GM18499 (cell line): ENCODE measurements around the gene TRIM7.

Experiments used
- ATAC-seq: cut with Tn5 transposase; IDR thresholded peaks from one replicate; pipeline ENCODE4 v1.9.1; 2021; ENCODE audit warnings: moderate number of reproducible peaks; ENCODE audit not compliant: insufficient read depth, unreplicated experiment

TRIM7 gene

DNA sequence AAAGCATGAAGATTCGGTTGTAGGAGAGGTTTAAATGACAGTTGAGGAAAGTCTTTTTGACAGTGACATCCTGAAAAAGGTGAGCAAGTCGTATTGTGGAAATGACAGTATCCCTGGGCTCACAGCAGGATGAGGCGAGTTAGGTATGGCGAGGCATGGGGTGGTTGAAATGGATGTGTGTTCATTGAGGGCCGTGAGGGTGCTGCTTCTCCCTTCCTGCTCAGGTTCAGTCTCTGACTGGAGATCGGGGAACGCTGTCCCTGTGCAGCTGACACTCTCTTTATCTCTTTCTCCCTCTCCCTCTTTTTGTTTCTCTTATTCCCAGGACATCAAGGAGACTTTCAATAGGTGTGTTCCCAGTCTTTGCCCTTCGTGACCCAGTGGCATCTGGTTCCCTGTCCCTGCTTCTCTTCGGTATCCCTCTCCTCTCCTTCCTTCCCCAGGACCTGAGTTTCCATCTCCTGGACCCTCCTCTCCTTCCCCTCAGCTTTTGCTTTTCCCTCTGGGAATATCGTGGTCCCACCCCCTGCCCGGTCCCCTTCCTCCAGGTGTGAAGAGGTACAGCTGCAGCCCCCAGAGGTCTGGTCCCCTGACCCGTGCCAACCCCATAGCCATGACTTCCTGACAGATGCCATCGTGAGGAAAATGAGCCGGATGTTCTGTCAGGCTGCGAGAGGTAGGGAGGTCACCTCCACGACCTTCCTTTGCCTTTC lies 28.2 kb upstream of the TRIM7 start:
- ATAC-seq = no peak

- ATAC-seq = no peak
Measured at GRCh38 chr5:181232593-181232992, 27.6 kb upstream of the TRIM7 start.

- no peak for ATAC-seq
Measured at GRCh38 chr5:181231432-181231831, 26.4 kb upstream of the TRIM7 start.

GRCh38 chr5:181230551-181230950 lies 25.6 kb upstream of the TRIM7 start:
- no peak for ATAC-seq

DNA sequence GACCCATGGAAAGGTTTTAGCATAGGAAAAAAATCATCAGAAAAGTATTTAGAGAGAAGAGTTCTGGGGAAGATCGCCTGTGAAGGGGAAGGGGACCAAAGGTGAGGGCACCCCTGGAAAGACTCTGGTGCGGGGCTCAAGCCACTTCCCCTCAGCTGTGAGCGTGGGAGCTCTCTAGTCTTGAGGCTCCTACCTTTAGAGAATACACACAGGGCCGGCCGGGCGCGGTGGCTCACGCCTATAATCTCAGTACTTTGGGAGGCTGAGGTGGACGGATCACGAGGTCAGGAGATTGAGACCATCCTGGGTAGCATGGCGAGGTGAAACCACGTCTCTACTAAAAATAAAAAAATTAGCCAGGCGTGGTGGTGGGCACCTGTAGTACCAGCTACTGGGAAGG lies 25.0 kb upstream of the TRIM7 start:
- no peak for ATAC-seq

DNA sequence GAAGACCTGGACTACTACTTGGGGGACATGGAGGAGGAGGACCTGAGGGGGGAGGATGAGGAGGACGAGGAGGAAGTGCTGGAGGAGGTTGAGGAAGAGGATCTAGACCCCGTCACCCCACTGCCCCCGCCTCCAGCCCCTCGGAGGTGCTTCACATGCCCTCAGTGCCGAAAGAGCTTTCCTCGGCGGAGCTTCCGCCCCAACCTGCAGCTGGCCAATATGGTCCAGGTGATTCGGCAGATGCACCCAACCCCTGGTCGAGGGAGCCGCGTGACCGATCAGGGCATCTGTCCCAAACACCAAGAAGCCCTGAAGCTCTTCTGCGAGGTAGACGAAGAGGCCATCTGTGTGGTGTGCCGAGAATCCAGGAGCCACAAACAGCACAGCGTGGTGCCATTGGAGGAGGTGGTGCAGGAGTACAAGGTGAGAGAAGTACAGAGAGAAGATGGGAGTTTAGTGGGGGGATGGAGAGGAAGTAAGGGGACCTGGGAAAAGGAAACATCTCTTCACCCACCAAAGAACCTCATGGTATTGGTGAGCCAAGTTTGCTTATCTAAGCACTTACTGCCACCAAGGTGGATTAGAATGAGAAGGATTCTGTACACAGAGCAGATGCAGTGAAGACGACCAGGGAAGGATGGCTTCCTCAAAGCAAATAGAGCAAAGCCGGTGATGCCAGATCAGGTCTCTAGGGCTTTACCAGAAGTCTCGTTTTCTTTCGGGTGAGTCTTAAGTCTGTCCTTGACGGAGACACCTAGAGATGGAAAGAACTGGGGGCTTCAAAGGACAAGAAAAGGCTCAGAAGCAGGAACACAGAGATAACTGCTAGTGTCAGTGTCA lies 19.6 kb upstream of the TRIM7 start:
- no peak for ATAC-seq

- ATAC-seq = no peak
Measured at GRCh38 chr5:181223729-181224389, 18.9 kb upstream of the TRIM7 start.

GRCh38 chr5:181223058-181223728 lies 18.2 kb upstream of the TRIM7 start, which contains the start of gene TRIM41:
TSS of gene TRIM41 (plus strand) at chr5:181223281. CDS start at chr5:181224000, 719 bp downstream.
- ATAC-seq = peak; percentile 36

DNA sequence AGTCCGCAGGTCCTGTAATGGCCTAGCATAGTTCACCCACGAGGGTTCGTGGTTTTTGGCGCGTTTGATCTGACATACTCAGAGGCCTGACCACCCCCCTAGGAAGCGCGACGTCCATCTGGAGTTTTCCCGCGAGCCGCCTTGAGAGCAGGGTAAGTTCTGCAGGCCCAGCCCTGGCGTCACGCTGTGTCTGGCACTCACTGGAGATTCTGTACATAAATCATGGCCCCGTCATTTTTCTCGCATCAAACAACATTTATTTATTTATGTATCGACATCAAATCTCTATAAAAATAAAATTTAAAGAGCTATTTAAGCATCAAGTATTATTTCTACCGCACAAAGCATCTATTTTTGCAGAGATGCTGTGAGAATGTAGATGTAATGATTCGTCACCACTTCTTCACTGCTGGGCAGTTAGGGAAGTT lies 17.6 kb upstream of the TRIM7 start:
- ATAC-seq = no peak

DNA sequence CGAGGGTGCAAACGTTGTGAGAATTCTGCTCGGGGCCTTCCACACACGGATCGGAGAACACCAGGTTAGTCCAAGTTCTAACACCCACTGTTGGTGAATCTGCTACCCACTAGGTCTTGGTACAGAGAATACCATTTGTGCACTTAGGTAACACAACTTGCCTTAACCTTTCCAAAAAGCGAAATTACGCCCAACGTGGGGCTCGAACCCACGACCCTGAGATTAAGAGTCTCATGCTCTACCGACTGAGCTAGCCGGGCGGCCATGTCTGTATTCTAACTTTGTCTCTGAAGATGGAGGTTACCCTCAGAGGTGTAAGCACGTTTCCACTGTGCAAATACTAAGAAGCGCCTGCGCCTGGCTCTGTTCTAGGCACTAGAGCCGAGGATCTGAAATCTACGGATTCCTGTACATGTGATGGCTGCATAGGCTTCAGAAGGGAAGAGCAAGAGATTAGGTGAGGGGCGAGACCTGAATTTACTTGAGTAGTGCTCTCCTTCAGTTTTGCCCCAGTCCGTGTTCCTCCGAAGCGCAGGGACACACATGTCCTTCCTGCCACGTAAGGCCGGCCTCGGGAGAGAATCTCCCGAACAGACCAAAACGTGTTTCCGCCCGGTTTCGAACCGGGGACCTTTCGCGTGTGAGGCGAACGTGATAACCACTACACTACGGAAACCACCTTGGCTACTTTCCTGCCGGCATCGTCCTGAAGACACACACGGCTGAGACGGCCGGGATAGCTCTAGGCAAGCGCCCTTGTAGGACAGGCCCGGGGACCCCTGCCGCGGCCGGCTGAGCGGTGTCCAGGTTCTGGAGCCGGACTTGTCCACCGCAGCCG lies 17.0 kb upstream of the TRIM7 start:
- ATAC-seq = peak; percentile 23

DNA sequence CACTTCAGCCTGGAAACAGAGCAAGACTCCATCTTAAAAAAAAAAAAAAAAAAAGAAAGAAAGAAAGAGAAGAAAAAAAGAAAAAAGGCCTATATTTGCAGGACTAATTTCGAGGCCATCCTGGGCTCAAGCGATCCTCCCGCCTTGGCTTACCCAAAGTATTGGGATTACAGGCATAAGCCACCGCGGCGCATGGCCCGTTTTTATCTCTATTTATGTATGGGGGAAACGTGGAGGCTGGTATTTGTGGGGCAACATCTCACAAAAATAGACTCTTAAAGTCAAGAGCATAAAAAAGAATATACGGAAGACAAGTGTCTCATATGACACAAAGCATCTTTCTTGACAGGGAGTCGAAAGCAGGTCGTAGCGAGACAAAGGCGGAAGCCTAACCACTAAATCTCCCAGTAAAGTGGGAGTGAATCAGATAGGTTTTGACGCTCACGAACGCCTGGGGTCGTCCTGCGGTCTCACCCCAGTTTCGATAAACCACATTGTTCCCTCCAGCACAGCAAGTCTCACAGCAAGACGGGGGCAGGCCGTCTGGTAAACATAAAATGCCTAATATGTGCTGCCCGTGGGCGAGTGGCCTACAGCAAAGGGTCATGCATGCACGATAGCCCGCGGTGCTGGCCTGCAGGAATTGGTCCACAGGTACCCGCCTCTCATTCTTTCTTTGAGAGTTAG lies 16.3 kb upstream of the TRIM7 start:
- ATAC-seq = no peak

DNA sequence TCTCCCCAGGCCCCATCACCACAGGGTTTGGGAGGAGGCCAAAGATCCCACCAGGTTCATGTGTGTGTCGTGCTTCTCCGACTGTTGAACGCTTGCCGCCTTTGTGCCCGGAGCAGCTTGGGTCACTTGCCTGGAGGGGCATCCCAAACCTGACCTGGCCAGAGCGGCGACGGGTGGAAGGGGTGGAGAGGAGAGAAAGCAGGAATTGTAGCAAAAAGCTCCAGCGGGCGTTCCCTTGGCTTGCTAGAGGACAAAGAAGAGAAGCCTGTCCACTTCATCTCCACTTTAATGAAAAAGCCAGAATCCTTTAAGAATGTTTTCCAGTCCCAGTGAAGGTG lies 15.2 kb upstream of the TRIM7 start:
- no peak for ATAC-seq

DNA sequence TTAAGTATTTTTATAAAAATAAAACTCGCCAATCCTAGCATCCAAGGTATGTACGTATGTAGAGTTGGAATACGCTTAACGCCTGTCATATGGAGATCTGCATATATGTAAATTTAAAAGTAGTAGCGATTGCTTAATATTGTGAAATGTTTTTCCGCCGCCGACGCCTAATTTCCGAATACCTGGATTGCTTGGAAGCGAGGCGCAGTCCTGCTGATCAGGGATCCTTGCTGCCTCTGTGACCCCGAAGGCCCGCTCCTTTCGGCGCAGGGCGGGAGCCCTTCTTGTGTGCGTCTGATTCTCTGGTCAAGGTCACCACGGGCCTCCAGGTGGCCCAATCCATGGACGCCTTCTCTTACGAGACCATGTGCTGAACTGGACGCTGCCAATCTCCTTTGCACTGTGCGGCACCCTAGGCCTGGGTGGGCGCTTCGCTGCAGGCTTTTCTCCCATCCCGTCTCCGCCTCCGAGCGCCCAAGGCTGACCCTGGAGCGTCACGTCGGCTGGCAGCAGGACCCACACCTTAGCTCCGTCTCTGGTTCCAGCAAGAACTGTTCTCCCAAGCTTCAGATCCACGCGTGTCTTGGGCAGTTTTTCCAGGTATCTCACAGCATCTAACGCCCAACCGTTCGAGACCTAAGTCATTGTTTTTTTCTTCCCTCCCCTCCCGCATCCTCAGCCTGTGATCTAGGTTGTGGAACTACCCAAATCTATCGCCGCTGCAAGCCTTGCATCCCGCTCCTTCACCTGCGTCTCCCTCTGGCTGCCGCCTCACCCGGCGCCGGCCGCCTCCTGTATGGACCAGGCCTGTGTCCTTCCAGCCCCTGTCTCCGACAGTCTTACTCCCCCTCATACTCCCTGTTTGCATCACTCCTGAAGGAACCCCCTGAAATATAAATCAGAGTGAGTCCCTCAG lies 14.5 kb upstream of the TRIM7 start:
- ATAC-seq = no peak

DNA sequence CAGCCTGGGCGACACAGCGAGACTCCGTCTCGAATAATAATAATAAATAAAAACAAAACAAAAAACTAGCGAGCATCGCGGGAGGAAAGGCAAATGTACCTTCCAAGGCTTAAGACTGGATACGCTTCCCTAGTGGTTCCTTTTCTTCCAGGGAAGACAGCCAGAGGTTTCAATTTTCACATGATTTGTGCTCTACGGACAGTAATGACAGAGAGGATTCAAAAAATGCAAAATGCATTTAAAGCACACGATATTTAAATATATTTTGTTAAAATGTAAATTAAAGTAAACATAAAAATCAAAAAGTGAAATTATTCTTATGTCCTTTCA lies 13.8 kb upstream of the TRIM7 start:
- ATAC-seq = no peak

GRCh38 chr5:181217803-181218062 lies 12.7 kb upstream of the TRIM7 start:
- ATAC-seq = no peak

- ATAC-seq = no peak
Measured at GRCh38 chr5:181217111-181217802, 12.3 kb upstream of the TRIM7 start.

DNA sequence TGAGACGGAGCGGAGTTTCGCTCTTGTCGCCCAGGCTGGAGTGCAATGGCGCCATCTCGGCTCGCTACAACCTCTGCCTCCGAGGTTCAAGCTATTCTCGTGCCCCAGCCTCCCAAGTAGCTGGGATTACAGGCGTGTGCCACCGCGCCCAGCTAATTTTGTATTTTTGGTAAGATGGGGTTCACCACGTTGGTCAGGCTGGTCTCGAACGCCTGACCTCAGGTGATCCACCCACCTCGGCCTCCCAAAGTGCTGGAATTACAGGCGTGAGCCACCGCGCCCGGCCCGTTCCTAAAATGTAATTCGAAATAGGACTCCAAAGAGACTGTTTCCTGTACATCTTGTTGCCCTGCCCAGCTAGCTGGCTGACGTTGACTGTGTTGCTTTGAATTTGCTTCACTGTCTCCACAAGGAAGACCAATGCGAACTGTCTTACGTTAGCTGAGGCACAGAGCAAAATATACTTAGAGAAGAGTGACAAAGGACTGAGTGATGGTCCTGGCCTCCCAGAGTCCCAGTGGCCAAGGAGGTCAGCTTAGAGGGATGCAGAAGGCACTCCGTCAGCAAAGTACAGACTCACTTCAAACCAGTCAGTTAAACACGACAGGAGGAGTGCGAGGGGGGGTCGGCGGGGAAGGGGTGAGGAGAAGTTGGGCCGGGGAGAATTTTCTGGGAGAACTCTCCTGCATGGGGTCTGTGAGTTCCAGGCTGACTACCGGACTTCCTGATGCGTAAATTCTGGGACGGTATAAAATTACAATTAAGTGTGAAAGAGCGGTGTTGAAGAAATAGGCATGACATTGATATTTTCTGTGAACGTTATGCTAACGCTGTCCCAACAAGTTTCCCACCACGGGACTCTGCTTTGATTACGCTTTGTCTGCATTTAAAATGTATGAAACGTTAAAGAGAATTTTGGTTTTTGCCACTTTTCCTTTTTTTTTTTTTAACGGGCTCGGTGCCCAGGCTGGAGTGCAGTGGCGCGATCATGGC lies 11.3 kb upstream of the TRIM7 start:
- ATAC-seq = no peak
